ENCODE results near the gene VAMP5. TPM values are rescaled to one million over a fixed set of nuclear protein-coding genes. Genes with fewer than 3 reads are reported as not detected.

Gene VAMP5
- total RNA-seq, 4 donors from 2014 or later = 39.6 to 91.6 (median 55.6) TPM

DNA sequence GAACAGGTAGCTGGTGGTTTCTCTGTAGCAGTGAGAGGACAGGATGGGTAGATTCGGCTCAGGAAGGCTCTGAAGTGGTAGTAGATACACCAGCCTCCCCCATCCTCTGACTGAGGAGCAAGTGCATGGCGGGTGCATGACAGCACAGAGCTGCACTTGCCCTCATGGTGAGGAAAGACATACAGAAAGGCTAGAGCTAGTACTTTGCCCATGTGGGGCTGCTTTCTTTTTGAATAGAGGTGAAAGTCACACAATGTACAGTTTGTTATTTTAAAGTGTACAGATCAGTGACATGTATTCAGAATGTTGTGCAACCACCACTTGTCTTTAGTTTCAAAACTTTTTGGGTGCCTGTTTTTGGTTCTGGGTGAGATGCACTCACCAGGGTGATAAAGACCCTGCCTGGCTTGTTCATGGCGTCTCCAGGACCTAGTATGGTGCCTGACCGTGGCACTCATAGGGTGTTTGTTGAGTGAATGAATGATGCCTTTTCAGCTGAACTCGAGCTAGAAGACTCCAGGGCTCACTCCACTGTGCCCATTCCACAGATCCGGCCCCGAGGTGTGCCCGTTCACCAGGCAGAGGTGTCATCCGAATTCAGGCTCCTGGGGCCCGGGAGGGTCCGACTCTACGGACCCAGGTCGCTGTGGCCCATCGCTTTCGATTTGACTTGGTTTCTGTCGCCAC is 421 bp upstream of the VAMP5 start:
- H3K9me3 ChIP-seq = no peaks in the 10 kb centered on the region
- H3K36me3 ChIP-seq = no peaks in the 10 kb centered on the region
- H3K4me1 ChIP-seq = peaks cover 0 to 72% (median 48%) of the 10 kb centered on the region in 4 donors
- no peak for TF ChIP-seq EP300 (IDR thresholded peaks at IDR 0.05)
- TF ChIP-seq POLR2A (IDR thresholded peaks at IDR 0.05) = no peak
- TF ChIP-seq, protein P1, sequence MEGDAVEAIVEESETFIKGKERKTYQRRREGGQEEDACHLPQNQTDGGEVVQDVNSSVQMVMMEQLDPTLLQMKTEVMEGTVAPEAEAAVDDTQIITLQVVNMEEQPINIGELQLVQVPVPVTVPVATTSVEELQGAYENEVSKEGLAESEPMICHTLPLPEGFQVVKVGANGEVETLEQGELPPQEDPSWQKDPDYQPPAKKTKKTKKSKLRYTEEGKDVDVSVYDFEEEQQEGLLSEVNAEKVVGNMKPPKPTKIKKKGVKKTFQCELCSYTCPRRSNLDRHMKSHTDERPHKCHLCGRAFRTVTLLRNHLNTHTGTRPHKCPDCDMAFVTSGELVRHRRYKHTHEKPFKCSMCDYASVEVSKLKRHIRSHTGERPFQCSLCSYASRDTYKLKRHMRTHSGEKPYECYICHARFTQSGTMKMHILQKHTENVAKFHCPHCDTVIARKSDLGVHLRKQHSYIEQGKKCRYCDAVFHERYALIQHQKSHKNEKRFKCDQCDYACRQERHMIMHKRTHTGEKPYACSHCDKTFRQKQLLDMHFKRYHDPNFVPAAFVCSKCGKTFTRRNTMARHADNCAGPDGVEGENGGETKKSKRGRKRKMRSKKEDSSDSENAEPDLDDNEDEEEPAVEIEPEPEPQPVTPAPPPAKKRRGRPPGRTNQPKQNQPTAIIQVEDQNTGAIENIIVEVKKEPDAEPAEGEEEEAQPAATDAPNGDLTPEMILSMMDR (IDR thresholded peaks at IDR 0.05) = no peak
- peak overlapping the region; percentile 32 to 95 (median 92) for H3K27ac ChIP-seq
- no peaks in the 10 kb centered on the region for H3K27me3 ChIP-seq
- peak overlapping the region; percentile 49 to 87 (median 57) for H3K4me3 ChIP-seq
- DNase-seq (ENCODE audit: low spot score in 2 of 2) = no peak
- WGBS, 2 donors = 25 to 28% methylated on average over 15 to 16 of the region's 16 CpGs

DNA sequence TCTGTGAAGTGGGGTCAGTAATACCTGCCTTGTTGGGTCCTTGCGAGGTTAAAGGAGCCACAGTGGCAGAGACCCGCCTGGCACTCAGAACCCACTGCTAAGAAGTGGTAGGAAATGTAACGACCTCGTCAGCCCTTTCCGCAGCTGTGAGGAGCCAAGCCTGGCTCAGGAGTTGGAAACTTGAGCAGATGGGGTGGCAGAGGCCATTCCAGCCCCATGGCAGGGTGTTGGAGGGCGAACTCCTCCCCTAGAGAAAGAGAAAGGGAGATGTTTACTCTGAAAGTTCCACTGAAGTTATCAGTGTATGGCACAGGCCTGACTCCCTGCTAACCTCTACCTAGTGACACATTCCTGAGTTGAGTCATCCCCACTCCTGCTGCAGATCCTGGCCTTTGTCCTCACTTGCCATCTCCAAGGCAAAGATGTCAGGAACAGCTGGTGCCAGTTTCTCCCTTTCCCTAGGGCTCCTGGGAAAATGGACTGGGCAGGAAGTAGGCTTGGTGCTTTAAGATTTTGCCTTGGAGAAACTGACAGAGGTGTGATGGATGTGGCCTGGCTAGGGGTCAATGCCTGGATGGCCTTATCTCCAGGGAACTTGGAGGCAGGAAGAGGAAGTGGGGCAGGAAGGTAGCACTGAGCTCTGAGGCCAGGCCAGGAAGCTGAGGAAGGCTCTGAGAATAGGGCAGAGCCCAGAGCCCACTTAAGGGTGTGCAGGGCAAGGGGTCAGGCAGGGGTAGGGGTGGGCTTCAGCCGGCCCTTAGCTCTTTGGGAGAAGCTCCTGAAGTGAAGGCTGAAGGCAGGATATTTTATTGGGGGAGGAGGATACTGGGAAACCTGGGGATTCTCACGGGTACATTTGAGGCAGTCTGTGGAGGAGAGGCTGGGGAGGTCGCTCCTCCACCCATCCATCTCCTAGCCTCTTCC is 888 bp downstream of the VAMP5 start:
- H3K27ac ChIP-seq = peak overlapping the region; percentile 32 to 95 (median 92)
- no peak for TF ChIP-seq EP300 (IDR thresholded peaks at IDR 0.05)
- no peak for TF ChIP-seq POLR2A (IDR thresholded peaks at IDR 0.05)
- TF ChIP-seq, protein P1 (IDR thresholded peaks at IDR 0.05) = no peak
- 31% methylated on average over 9 of the region's 9 CpGs for WGBS, 2 donors
- DNase-seq (ENCODE audit: low spot score in 2 of 2) = no peak
- H3K9me3 ChIP-seq = no peaks in the 10 kb centered on the region
- H3K4me1 ChIP-seq = peaks cover 0 to 72% (median 51%) of the 10 kb centered on the region in 4 donors
- H3K4me3 ChIP-seq = peak overlapping the region; percentile 49 to 87 (median 57)
- no peaks in the 10 kb centered on the region for H3K27me3 ChIP-seq
- no peaks in the 10 kb centered on the region for H3K36me3 ChIP-seq

DNA sequence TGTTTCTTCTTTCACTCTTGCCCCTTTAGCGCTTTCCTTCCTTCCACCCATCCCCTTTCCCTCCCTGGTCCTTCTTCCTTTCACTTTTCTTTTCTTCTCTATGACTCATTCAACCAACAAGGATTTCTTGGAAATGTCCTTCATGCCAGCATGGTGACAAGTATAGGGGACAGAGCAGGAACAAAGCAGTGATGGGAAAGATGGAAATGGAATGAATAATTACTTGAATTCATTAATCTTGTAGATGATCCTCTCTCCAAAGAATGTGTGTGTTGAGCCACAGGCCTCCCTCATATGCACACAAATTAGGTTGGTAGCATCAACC is 1.5 kb downstream of the VAMP5 start:
- Histone ChIP-seq H3K36me3 (no peaks in the 10 kb centered on the region), H3K27ac (peak overlapping the region; percentile 32 to 95 (median 92)), H3K27me3 (no peaks in the 10 kb centered on the region), H3K4me3 (peak overlapping the region in 2 of 4 donors; percentile 58 to 87), H3K4me1 (peaks cover 0 to 76% (median 56%) of the 10 kb centered on the region in 4 donors), H3K9me3 (no peaks in the 10 kb centered on the region)
- peak in 1 of 2 donors; percentile 44 for TF ChIP-seq EP300 (IDR thresholded peaks at IDR 0.05)
- TF ChIP-seq, protein P1 (IDR thresholded peaks at IDR 0.05) = no peak
- WGBS, 2 donors = 26 to 33% methylated on average over 1 of the region's 1 CpG
- DNase-seq (ENCODE audit: low spot score in 2 of 2) = no peak

DNA sequence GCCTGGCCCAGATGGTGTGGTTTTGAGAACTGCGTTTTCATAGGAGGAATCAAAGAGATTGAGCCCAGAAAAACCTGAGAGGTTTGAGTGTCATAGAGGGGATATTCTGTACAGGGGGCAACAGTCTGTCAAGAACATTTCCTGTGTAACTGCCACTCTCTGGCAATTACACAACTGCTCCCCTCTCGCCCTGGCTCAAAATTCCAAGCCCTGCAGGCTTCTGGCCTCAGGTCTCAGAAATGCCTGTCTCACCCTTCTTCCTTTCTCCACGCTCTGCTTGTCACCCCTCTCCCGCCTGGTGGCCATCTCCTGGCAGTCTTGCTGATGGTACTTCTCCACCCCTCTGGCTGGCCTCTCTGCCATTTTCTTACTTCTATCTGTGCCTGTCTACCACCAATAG is 4.0 kb downstream of the VAMP5 start:
- WGBS, 2 donors = 75 to 82% methylated on average over 4 of the region's 4 CpGs
- Histone ChIP-seq H3K4me3 (no peak overlapping the region), H3K36me3 (no peaks in the 10 kb centered on the region), H3K27ac (peak overlapping the region in 3 of 4 donors; percentile 74 to 95 (median 93)), H3K9me3 (no peaks in the 10 kb centered on the region), H3K4me1 (peaks cover 0 to 90% (median 72%) of the 10 kb centered on the region in 4 donors), H3K27me3 (no peaks in the 10 kb centered on the region)
- TF ChIP-seq POLR2A (IDR thresholded peaks at IDR 0.05) = no peak
- no peak for TF ChIP-seq EP300 (IDR thresholded peaks at IDR 0.05)
- TF ChIP-seq, protein P1 (IDR thresholded peaks at IDR 0.05) = no peak
- no peak for DNase-seq (ENCODE audit: low spot score in 2 of 2)

DNA sequence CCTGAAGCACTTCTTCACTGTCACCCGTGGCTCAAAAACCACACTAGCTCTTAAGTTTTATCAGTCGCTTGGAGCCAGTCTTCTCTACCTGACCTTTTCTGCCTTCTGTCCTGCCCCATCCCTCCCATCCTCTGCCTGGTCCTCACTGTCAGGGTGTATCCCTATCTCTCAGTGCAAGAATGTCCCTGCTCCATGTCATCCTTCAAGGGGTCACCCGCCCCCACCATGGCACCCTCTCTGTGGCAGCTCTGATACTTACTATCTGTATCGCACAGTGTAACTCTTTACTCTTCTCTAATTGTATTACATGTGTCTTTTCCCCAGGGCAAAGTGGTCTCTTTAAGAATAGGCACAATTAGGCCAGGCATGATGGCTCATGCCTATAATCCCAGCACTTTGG is 4.4 kb downstream of the VAMP5 start:
- no peaks in the 10 kb centered on the region for H3K36me3 ChIP-seq
- peaks cover 0 to 89% (median 71%) of the 10 kb centered on the region in 4 donors for H3K4me1 ChIP-seq
- DNase-seq (ENCODE audit: low spot score in 2 of 2) = no peak
- TF ChIP-seq POLR2A (IDR thresholded peaks at IDR 0.05) (no peak), EP300 (IDR thresholded peaks at IDR 0.05) (no peak)
- TF ChIP-seq, protein P1 (IDR thresholded peaks at IDR 0.05) = no peak
- H3K27ac ChIP-seq = peak overlapping the region in 3 of 4 donors; percentile 74 to 95 (median 93)
- no peak overlapping the region for H3K4me3 ChIP-seq
- H3K27me3 ChIP-seq = no peaks in the 10 kb centered on the region
- H3K9me3 ChIP-seq = no peaks in the 10 kb centered on the region
- WGBS, 2 donors = 78 to 81% methylated on average over 4 of the region's 4 CpGs
